Activated gamma-delta T cell treated with Interleukin-2 at 50 U/mL for 16 hours (primary cell): ENCODE data around the gene CEP350.
"Not testable (repeated sequence)": the region's sequence is repeated elsewhere in the genome, so short reads cannot be mapped to it uniquely, and the experiment has no call there.

ENCODE experiments used
- DNase-seq: peaks from one replicate; pipeline ENCODE4 v3.0.0-alpha.2; 2020

The CEP350 gene

DNA sequence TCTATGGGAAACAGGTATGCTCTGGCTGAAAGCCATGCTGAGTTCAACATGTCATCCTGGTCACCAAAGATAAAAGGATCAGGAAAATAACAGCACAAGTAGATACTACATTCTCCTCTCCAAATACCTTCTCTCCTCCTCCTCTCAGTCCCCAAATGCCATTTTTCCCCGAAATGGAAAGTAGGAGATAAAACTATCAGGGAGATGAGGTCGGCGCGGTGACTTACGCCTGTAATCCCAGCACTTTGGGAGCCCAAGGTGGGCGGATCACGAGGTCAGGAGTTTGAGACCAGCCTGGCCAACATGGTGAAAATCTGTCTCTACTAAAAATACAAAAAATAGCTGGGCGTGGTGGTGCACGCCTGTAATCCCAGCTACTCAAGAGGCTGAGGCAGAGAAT, 179.1 kb downstream of the CEP350 start:
- not testable (repeated sequence) for DNase-seq

DNA sequence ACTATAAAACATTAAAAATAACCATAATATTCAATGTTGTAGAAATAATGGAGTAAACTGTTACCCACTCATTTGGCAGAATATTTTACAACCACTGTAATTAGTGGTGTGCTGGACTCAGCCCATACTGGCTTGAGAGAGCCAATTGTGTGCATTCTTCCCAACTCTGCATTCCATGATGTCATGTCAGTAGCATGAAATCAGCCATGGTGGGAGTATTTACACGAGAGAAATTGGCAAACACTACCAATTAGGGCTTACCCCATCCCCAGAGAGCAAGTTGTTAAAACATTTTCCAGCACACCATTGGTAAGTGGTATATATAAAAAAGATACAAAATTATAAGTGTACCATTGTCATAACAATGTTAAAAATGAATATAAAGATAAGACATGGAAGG, 180.9 kb downstream of the CEP350 start:
- DNase-seq = no peak

DNA sequence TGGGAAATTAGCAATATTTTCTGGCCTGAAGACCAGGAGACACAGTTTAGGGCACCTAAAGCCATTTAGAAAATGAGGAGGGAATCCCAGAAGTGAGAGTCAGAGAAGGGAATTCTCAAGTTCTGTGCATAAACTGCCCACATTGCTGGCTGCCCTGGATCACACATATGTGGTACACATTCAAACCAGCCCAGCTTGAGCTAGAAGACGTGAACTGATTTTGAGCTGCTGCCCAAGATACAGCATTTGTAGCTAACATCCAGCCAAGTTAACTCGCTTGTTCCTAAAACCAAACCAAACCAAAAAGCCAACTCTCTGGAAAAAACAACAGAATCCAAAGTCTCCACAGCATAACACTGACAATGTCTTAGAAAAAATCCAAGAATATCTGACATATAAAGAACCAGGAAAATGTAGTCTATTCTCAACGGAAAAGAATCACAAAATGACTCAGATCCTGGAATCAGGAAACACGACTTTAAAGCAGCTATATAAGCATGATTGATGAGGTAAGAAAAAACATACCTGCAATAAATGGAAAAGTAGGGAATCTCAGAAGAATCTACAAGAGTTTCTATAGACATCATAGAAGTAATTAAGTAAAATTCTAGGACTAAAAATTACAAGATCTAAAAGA, 181.8 kb downstream of the CEP350 start:
- DNase-seq = no peak

DNA sequence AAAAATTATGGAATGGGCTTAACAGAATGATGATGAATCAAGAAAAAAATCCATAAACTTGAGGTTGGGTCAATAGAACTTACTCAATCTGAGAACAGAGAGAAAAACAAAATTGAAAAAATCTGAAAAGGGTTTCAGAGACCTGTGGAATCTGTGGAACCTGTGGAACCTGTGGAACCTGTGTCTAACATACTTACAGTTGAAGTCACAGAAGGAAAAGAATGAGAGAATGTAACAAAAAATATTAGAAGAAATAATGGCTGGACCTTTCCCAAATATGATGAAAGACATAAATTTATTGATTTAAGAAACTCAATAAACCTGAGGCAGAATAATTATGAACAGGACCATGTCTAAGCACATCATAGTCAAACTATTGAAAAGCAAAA, 182.4 kb downstream of the CEP350 start:
- DNase-seq = no peak

DNA sequence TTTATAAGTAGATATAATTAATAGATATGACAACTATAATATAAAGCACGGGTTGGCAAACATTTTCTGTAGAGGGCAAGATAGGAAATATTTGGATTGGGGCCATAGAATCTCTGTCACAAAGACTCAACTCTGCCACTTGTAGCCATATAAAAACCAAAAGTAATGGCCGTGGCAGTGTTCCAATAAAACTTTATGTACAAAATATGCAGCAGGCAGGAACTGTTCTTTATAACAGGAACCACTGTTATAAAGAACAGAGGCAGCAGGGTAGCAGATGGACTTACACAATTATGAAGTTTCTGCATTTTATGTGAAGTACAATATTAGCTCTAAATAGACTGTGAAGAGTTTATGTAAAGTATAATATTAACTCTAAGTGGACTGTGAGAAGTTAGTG, 183.2 kb downstream of the CEP350 start:
- DNase-seq = no peak

DNA sequence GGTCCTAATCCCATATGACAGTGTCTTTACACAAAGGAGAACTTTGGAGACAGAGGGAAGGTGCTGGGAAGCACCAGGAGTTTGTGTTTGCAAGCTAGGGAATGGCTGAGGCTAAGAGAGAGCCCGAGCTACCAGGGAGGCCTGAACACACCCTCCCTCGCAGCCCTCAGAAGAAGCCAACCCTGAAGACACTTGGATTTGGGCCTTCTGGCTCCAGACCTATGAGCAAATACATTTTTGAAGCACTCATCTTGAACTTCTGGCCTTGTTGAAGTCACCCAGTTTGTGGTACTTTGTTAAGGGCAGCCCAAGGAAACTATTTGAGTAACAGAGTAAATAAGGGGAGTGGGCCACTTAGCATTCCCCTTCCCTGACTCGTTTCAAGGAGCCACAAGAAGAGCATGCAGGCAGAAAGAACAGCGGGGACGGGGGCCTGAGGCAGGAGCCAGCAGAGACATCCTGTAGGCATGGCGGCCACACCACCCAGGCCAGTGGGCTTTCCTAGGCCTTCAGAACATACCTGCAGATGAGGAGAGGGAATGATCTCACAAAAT, 186.8 kb downstream of the CEP350 start:
- DNase-seq = no peak

DNA sequence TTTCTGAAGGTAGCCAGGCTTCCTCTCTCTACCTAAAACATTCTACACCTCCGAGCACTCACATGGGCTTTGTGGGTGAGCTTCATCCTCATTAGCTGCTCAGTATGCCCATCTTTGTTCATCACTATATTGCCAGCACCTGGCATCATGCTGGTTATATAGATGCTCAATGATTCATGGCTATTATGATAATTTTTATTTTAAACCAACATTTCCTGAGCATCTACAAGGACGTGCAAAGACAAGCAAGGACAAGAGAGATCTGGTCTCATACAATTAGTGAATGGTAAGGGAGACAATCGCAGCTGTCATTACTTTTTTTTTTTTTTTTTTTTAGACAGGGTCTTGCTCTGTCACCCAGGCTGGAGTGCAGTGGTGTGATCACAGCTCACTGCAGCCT, 188.7 kb downstream of the CEP350 start:
- DNase-seq = no peak

DNA sequence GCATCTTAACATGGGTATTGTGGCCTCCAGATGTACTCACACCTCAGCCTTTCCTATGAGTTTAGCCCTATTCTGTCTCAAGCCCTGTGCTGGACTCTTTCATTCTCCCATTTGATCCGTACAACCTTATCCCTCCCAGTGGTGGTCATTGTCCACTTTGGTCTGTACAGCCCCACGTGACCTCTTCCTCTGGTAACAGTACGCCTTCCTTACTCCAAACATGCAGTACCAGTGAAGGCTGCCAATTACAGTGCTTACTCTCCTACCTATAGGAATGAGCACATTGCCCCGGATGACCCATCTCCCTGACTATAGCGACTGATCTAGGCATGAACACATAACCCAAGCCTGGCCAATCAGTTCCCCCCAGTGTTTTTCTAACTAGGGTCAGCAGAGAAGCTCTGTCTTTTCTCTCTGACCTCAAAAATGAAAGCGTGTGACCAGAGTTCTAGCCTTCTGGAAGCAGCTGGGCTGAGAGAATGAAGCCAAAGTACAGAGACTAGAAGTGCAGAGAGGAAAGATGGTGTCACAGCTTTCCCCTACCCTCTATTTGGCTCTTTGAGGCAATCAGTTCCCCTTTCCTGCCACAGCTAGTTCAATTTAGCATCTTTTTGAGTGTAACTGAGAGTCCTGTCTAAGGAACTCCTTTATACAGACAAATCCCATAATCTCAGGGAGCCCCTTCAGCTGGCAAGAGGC, 190.2 kb downstream of the CEP350 start:
- no peak for DNase-seq

DNA sequence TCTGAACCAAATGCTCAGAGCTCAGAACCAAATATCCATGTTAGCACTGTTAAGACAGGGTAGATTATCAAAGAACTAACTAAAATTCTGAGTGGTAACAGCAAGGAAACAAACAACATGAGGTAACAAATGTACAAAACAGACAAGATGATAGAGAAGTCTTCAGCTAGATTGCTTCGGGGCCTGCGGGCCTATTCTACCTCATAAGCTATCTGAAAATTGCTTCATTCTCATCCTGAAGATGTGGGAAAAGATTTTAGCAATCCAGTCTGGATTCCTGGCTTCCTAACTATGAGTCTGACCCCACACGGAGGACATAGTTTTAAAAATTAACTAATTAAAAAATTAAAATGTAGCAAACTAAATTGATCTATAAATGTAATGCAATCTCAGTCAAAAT, 190.8 kb downstream of the CEP350 start:
- DNase-seq = no peak

DNA sequence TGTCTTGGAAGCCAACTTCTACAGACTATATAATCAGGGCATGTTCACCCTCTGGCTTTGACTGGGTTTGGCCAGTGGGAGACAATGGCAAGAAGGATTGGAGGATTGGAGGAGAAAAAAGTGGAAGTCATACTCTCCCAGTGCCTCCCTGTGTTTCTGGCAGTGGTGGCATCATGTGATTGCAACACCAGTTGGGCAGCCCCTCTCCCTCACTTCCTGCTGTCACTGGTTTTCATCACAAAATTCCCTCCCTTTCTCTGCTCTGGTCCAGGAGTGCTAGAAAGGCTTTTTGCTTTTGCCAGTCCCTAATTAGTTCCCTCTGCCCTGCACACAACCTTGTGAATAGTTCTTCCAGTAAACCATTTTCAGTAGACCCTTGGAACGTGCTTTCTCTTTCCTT, 196.4 kb downstream of the CEP350 start:
- DNase-seq = no peak

DNA sequence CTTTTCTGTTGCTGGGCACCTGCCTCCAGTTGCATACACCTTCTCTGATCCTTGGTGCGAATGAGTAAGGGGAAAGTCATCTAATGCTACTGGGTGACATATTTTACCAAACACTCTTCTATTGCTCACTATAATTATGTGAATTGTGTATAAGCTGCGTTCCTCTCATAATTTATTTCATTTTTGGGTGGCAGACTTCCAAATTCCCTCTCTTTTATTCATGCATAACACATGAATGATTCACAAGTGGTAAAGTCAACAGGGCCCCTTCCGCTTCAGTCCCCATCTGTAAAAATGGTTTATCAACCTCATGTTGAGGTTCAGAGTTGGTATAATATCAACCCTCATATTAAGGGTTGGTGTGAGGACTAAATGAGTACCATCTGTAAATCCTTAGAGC, 196.9 kb downstream of the CEP350 start:
- no peak for DNase-seq

DNA sequence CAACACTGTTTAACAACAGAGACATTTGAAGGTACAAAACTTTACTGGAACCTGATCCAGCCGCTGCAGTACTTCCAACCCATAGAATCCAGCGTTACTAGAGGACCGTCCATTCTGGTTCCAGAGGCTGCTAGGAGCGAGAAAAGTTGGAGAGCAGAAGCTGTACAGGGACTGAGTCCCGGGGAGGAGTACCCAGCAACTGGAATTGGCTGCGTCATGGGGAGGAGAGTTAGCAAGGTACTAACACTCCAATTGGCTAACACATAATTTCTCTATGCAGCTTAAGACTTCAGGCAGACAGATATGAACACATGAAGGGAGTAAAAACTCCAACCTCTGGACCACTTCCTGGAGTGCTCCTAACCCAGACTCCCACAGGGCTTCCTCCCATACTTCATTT, 198.0 kb downstream of the CEP350 start:
- no peak for DNase-seq

DNA sequence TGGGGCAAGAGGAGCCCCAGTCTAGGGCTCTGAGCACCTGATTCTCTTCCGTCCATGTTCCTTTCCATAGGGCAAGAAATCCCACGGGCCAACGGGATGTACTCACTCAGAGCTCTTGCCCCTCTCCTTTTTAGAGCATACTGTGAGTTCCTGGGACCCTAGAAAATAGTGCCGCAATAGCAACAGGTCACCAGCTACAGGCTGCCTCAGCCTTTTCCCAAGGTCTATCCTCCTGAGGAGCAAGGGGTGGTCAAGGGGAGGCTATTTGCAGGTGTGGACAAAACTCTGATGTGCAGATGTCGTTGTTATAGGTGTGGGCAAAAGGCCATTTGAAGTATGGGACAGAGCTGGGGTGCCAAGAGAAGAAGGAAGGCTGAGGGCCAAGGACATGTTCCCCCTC, 198.4 kb downstream of the CEP350 start:
- DNase-seq = no peak

DNA sequence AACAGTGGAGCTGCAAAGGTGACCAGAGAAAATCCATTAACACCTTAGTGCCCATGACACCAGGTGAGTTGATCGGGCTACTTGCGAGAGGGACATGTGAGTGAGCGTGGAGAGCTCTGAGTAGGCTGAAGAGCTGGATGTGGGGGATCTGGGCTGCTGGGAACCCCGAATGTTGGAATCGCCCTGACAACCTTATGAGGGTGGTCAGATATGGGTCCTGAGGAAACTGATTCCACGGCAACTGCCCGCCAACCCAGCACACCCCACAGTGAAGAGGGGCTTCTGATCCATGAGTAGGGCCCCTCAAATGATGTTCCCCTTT, 199.4 kb downstream of the CEP350 start:
- DNase-seq = no peak

DNA sequence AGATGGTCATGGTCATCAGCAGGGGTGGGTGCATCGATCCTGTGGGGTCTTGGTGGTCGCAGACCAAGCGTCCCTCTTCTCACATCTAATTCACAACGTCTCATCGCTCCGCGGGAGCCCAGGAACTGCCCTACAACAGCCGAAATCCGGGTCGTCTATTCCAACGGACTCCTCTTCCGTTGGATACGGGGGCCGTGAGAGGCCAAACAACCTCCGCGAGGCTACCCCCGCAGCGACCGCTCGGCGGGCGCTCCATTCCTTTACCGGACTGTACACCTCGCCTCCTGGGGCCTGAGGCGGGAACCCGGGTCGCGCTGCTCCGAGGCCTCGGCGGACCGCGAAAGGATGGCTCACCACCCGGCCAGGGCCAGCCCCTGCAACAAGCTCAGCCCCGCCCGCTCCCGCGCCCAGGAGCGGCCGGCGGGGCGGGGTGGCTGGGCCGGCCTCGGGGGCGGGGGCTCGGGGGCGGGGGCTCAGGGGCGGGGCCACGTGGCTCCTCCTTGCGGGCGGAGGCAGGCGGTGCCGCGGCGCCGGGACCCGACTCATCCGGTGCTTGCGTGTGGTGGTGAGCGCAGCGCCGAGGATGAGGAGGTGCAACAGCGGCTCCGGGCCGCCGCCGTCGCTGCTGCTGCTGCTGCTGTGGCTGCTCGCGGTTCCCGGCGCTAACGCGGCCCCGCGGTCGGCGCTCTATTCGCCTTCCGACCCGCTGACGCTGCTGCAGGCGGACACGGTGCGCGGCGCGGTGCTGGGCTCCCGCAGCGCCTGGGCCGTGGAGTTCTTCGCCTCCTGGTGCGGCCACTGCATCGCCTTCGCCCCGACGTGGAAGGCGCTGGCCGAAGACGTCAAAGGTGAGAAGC, 199.9 kb downstream of the CEP350 start, which contains the start of gene QSOX1:
Gene QSOX1 (plus strand): TSS at position 545 of the 857 bp plus-strand sequence. CDS start 39 bp downstream, at position 584.
- DNase-seq = peak; percentile 85

DNA sequence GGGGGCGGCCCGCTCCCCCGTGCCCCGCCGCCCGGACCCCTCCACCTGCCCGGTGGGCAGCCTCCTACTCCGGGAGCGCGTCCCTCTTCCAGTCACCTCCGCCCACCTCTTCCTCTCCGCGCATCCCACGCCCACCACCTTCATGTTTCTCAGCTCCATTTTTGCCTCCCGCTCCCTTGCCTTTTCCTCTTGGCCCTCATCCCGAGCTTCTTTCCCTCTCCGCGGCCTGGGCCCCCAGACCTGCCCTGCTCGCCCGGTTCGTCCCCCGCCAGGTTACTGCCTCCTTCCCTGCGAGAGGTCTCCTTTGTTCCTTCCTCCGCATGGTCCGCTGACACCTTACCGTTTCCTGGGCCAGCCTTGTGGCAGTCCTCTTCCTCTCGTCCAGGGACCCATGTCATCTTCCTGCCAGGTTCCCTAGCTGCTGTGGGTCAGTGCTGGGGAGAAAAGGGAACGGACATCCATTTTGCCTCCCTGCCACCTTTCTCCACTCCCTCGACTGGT, 200.6 kb downstream of the CEP350 start:
- no peak for DNase-seq

DNA sequence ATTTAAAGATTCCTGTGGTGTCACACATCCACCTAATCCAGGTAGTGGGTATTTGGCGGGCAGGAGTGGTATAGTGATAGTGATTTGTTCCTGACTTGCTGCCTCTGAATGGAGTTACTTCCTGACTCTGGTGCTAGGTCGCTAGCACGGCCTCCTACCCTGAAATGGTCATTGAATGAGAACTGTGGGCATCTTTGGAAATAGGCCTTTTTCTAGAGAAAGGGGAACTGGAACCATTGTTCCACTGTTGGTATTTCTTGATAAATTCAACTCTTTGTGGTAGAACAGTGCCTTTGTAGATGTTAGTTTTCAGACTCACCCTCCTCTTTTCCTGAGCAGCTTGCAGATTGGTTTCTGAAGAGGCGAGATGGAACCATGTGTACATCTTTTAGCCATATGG, 201.6 kb downstream of the CEP350 start:
- no peak for DNase-seq

DNA sequence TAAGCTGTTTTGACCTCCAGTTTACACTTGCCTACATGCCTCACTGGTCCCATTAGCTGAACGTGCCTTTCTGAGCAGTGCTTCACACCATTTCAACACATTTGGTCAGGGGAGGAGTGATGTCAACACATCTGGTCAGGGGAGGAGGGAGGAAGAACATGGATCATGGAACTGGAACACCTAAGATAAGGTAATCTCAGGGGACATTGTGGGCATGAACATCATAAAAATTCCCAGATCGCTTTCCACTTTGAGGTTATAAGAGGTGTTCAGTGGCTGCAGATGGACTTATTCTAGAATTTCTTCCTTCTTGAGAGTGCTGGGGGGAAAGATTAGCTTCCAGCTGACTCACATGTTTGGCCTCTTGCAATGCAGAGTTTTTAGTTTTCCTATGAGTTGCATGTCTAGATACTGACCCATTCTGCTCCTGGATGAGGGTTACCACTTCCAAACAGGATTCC, 202.1 kb downstream of the CEP350 start:
- DNase-seq = no peak

DNA sequence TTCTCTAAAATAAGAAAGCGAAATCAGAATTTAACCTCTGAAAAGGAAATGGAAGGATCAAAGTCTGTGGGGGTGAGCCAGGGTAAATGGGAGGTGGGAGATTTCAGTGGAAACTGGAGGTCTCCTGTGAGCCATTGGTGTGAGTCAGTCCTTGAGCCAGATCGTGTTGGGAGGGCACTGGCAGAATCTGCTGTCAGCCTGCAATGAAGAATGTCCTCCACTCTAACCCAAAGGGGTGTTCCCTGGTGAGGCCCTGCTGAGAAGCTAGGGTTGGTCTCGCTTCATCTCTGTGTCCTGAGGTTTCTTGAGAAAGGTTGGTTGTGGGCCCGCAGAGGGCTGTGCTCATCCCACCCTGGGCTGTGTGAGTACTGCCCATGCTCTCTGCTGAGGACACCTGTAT, 202.5 kb downstream of the CEP350 start:
- no peak for DNase-seq

DNA sequence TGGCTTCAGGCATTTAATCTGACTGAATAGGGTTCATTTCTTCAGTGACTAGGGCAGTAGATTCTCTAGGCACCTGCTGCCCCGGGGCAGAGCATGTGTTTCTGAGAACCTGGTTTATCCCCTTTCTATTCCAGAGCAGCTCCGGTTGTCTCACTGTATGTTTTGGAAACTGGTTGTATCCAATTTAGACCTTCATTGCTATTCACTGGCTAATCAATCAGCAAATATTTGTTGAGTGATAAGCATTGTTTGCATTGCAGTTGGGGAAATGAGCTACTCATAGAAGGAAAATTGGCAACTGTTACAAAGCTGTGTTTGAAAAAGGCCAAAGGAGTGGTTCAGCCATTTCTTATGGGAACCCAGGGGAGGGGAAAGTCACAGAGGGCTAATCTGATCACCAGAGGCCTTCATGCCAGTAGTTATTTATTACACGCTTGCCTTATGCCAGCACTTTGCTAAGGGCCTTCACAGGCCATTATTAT, 203.0 kb downstream of the CEP350 start:
- no peak for DNase-seq

DNA sequence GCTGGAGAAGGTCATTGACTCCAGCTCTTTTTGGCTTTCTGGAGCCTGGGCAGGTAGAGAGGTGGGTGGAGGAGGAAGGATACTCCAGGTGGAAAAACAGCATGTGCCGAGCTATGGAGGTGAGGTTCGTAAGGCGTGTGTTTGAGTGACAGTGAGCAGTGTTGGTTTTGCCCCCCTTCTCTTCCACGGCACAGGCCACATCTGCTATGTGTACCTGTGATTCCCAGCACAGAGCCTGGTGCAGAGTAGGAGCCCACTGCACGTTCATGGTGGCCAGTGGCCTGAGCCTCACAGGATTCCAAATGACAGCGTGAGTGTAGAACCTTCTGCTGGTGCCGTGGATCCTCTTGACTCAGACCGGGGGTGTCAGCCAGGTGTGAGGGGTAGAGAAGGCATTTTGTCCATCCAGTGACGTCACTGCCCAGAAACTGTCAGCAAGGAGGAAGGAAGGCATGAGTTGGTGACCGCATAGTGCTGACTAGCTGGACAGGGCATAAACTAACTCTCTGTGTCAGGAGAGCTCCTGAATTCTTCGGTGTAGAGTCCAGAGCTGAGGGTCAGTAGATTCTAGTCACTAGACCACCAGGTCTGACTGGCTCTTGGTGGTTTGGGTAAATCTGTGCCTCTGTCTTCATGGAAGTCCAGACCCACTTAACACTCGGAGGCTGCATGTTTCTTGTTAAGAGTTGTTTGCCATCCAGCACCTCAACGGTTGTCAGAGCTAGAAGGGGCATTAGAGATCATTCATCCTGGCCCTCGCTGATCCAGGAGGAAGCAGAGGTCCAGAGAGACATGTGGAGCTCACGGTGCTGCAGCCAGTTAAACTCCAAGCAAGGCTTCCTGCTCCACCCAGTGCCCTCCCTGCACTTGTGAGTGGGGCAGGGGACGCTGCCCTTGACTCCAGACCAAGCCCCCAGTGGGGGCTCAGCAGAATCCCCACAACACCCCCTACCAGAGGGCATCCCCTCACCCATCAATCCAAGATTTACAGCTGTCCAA, 203.8 kb downstream of the CEP350 start:
- no peak for DNase-seq

DNA sequence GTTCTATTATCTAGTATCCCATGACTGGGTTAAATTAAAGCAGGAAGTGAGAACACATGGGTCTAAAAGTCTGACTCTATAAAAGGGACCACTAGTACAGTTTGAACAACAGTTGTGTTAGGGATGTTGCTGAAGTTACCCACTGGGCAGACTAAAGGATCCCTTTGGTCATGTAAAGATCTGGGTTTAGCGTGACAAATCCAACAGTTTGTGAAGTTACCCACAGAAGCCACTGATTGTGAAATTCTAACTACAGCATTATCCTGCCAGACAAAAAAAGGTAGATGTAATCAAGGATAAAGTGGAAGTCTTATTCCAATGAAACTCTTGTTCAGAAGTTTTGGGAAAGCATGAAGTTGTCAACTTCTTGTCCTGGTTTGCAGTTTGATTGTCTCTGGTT, 205.7 kb downstream of the CEP350 start:
- no peak for DNase-seq
